ENCODE data around the gene GCHFR. TPM values are rescaled to one million over a fixed set of nuclear protein-coding genes. Genes with fewer than 3 reads are reported as not detected.

GCHFR gene
- total RNA-seq, 1 donor from 2014 or later = 13.0 TPM

GRCh38 chr15:40815042-40815698 is 51.3 kb downstream of the GCHFR start:
- no peak for ATAC-seq

Other genes with a start within 250 kb of the GCHFR start
- gene CCDC32, start 199.0 kb upstream of the GCHFR start, total RNA-seq = 13.9 TPM
- gene RPUSD2, start 194.8 kb upstream of the GCHFR start, total RNA-seq = 5.3 TPM
- gene KNL1, start 169.8 kb upstream of the GCHFR start, total RNA-seq = 8.8 TPM
- 8.2 TPM for gene RAD51, start 68.9 kb upstream of the GCHFR start, total RNA-seq
- gene RMDN3, start 8.8 kb upstream of the GCHFR start, total RNA-seq = 21.2 TPM
- 4.0 TPM for gene C15orf62, start 5.9 kb downstream of the GCHFR start, total RNA-seq
- 18.4 TPM for gene ZFYVE19, start 43.0 kb downstream of the GCHFR start, total RNA-seq
- 20.8 TPM for gene DNAJC17, start 43.4 kb downstream of the GCHFR start, total RNA-seq
- gene PPP1R14D, start 64.6 kb downstream of the GCHFR start, total RNA-seq = not detected
- 127 TPM for gene SPINT1, start 80.0 kb downstream of the GCHFR start, total RNA-seq
- gene RHOV, start 110.2 kb downstream of the GCHFR start, total RNA-seq = 118 TPM
- 10.9 TPM for gene VPS18, start 130.4 kb downstream of the GCHFR start, total RNA-seq
- 1.1 TPM for gene DLL4, start 165.3 kb downstream of the GCHFR start, total RNA-seq
- 31.8 TPM for gene CHAC1, start 189.4 kb downstream of the GCHFR start, total RNA-seq